Measurements from ENCODE around the gene HAO1. TPM values are rescaled to one million over a fixed set of nuclear protein-coding genes. Genes with fewer than 3 reads are reported as not detected.
"Not testable (repeated sequence)": the region's sequence is repeated elsewhere in the genome, so short reads cannot be mapped to it uniquely, and the experiment has no call there.

The HAO1 gene
- total RNA-seq, 3 donors from 2014 or later (not counting 1 experiment from before 2014, with no cell fraction given): not detected

- Histone ChIP-seq H3K36me3 (ENCODE audit: control insufficient read depth, insufficient read depth, low read length) (no peaks in the 10 kb centered on the region), H3K27me3 (ENCODE audit: control insufficient read depth, insufficient read depth, low read length) (peaks cover 6% of the 10 kb centered on the region), H3K27ac (ENCODE audit: low read length) (no peak overlapping the region), H3K4me1 (ENCODE audit: control insufficient read depth, insufficient read depth, low read length) (no peaks in the 10 kb centered on the region), H3K4me3 (ENCODE audit: low read length) (no peak overlapping the region), H3K9me3 (ENCODE audit: control insufficient read depth, insufficient read depth, low read length) (no peaks in the 10 kb centered on the region)
- H3K27ac Mint-ChIP-seq: no peak overlapping the region
- TF ChIP-seq CTCF (IDR thresholded peaks at IDR 0.05): no peak
- 100% methylated on average over 1 of the region's 2 CpGs for WGBS (ENCODE audit: insufficient coverage)
- no peak overlapping the region for H3K4me3 Mint-ChIP-seq
- peaks cover 8% of the 10 kb centered on the region in 2 donors for H3K27me3 Mint-ChIP-seq (ENCODE audit: low read depth in 2 of 2)
- ATAC-seq (no peak), DNase-seq (no peak)
- no peaks in the 10 kb centered on the region for H3K4me1 Mint-ChIP-seq
- intact Hi-C loops (cut with micrococcal nuclease): no loop called here
- peaks cover 0 to 2% of the 10 kb centered on the region in 2 donors for H3K9me3 Mint-ChIP-seq
- no peaks in the 10 kb centered on the region for H3K36me3 Mint-ChIP-seq
Observed at GRCh38 chr20:7841291-7841970, 98.8 kb downstream of the HAO1 start.

- Mint-ChIP-seq H3K36me3 (no peaks in the 10 kb centered on the region), H3K9me3 (no peaks in the 10 kb centered on the region), H3K4me3 (no peak overlapping the region), H3K27me3 (ENCODE audit: low read depth in 2 of 2) (peaks cover 0 to 4% of the 10 kb centered on the region in 2 donors), H3K27ac (no peak overlapping the region), H3K4me1 (no peaks in the 10 kb centered on the region)
- no peaks in the 10 kb centered on the region for H3K27me3 ChIP-seq (ENCODE audit: control insufficient read depth, insufficient read depth, low read length)
- H3K27ac ChIP-seq (ENCODE audit: low read length): no peak overlapping the region
- no peaks in the 10 kb centered on the region for H3K9me3 ChIP-seq (ENCODE audit: control insufficient read depth, insufficient read depth, low read length)
- H3K36me3 ChIP-seq (ENCODE audit: control insufficient read depth, insufficient read depth, low read length): no peaks in the 10 kb centered on the region
- DNase-seq: no peak
- H3K4me3 ChIP-seq (ENCODE audit: low read length): no peak overlapping the region
- no peaks in the 10 kb centered on the region for H3K4me1 ChIP-seq (ENCODE audit: control insufficient read depth, insufficient read depth, low read length)
- no peak for TF ChIP-seq CTCF (IDR thresholded peaks at IDR 0.05)
- intact Hi-C loops (cut with micrococcal nuclease): no loop called here
- ATAC-seq: no peak
Observed at GRCh38 chr20:7836076-7836475, 104.2 kb downstream of the HAO1 start.

GRCh38 chr20:7834441-7834840 is 105.8 kb downstream of the HAO1 start:
- H3K27ac Mint-ChIP-seq; intact Hi-C loops (cut with micrococcal nuclease); H3K9me3 Mint-ChIP-seq; ATAC-seq; H3K36me3 Mint-ChIP-seq; H3K4me1 ChIP-seq (ENCODE audit: control insufficient read depth, insufficient read depth, low read length); H3K27me3 ChIP-seq (ENCODE audit: control insufficient read depth, insufficient read depth, low read length); H3K4me3 ChIP-seq (ENCODE audit: low read length); H3K4me1 Mint-ChIP-seq; H3K4me3 Mint-ChIP-seq; H3K27ac ChIP-seq (ENCODE audit: low read length); DNase-seq; H3K36me3 ChIP-seq (ENCODE audit: control insufficient read depth, insufficient read depth, low read length); H3K9me3 ChIP-seq (ENCODE audit: control insufficient read depth, insufficient read depth, low read length); H3K27me3 Mint-ChIP-seq (ENCODE audit: low read depth in 2 of 2): not testable (repeated sequence)
- 65% methylated on average over 7 of the region's 7 CpGs for WGBS (ENCODE audit: insufficient coverage)

Other genes starting within 250 kb of the HAO1 start
- gene TMX4, start 79.3 kb upstream of the HAO1 start, total RNA-seq: 10 to 100 TPM; 94.4 to 97.9 (median 94.5) TPM
- 10 to 100 TPM; 48.7 to 66.2 (median 57.7) TPM for gene PLCB1, start 191.8 kb upstream of the HAO1 start, total RNA-seq

All from natural killer cell (primary cell).